Esophagus mucosa (tissue), 1 donor: Measurements from ENCODE around the gene SPECC1. TPM values are rescaled to one million over a fixed set of nuclear protein-coding genes. Genes with fewer than 3 reads are reported as not detected.
A peak's percentile ranks its signal among the peaks of the same experiment; 100 is the strongest.
"Not testable (repeated sequence)": the region's sequence is repeated elsewhere in the genome, so short reads cannot be mapped to it uniquely, and the experiment has no call there.

Source experiments
- ATAC-seq: fragments of 200-7000 bp; cut with Tn5 transposase; one replicate; pipeline ENCODE4 v1.9.1; 2020
- total RNA-seq: library from RNA; stranded (reverse); gene quantifications from one replicate; pipeline ENCODE4 v1.2.4, GENCODE V29; 2023
- donor health status: DM: yes; HTN: yes; CAD: no.

SPECC1 gene
- total RNA-seq, 1 donor from 2014 or later = 13.8 TPM

- no peak for ATAC-seq
Measured at GRCh38 chr17:20072692-20072992, 63.5 kb downstream of the SPECC1 start.

GRCh38 chr17:20073055-20073979 is 64.2 kb downstream of the SPECC1 start:
- peak; percentile 28 for ATAC-seq

DNA sequence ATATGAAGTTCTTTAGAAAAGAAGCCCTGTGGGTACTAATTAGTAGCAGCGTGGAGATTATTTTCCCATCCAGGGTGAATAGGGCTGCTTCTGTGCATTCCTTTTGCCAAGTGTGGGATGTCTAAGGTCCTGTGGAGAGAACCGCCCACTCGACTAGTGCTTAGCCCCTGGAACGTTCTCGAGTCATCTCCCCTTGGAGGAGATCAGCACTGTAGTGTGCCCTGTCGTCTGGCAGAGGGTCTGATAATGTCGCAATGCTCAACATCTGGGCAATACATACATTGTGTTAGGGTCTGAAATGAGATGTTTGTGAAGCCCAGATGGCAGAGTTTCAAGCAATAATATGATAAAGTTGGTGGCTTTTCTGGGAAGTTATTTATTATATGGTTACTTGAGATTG is 64.8 kb downstream of the SPECC1 start:
- no peak for ATAC-seq

DNA sequence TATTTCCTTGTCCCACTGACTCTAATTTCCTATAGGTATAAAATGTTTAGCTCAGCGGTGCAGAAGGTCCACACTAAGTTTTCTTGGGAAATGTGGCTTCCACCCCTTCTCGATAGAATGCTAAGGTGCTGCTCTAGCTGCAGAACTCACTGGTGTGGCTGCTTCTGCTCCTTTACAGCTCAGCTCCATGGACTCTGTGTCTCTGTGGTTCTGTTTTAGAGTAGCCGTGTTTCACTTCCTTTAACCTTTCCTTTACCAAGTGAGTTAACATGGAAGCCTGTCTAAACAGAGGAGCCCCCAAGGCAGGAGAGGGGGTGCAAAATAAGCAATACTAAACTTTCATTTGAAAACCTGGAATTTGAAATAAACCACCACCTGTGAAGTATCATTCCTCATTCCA is 65.3 kb downstream of the SPECC1 start:
- no peak for ATAC-seq

- not testable (repeated sequence) for ATAC-seq
Measured at GRCh38 chr17:20076137-20076536, 67.0 kb downstream of the SPECC1 start.

- ATAC-seq = no peak
Measured at GRCh38 chr17:20077978-20078685, 69.0 kb downstream of the SPECC1 start.

DNA sequence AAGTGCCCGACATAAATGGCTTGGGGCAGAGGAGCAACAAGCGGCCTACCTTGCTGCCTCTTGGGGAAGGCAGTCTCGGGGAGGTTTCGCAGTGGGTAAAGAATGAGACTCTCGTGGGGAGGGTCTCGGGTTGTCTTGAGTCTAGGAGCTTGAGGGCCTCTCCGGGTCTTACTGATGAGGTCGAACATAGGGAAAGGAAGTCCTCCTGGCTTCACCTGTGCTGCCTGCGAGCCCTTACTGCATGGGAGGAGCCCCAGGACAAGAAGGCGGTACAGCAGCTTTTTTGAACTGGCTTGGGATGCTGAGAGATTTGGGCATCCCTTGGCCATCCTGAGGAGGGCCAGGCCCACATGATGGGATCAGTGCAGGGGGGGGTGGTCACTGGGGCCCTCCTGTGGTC is 71.4 kb downstream of the SPECC1 start:
- ATAC-seq = no peak

DNA sequence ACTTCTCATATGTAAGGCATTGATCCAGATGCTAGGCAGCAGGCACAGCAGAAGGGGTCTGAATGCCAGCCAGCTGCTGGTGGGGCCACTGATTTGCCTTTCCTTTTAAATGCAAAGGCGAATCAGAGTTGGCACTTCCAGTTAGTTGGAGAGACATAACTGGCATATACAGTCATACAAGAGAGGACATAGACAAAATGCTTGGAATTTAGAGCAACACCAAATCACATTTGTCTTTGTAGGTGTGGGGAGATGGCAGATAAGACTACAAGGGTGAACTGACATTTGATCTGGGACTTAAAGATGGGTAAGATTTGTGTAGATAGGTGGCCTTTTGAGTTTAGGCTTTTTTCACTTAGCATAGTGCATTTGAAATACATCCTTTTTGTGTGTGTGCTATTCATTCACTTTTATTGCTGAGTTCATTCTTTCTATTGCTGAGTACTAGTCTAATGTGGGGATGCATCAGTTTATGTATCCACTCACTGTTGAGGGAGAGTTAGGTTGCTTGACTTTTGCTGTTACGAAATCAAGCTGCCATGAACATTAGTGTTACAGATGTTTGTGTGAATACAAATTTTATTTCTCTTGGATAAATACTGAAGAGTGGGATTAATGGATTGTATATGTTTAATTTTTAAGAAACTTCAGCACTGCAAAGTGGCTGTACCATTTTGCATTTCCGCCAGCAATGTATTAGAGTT is 74.1 kb downstream of the SPECC1 start:
- no peak for ATAC-seq

- ATAC-seq = no peak
Measured at GRCh38 chr17:20084621-20085282, 75.6 kb downstream of the SPECC1 start.

DNA sequence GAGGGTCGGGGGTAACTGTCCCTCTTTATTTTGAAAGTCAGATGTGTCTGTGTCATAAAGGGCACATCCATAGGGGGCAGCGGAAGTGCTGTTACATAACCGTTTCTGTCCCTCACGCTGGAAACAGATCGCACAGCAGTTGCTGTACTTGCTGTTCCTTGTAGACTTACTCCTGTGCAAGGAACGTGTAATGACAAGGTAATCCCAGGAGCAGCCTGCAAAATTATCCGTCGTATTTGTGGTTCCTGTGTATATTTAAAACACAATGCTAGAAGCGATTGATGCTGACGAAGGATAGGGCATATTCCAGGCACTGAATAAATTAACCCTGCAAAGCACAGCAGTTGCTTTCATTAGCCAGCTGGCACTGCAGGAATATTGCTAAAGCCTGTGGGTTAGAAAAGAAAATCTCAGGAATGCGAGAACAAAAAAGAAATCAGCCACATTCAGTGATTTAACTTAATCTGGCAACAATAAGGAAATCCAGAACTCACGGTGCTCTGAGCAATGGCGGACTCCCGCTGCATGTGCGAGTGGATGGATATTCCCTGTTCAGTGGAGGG is 76.2 kb downstream of the SPECC1 start:
- ATAC-seq = no peak

- ATAC-seq = peak; percentile 20
Measured at GRCh38 chr17:20086416-20087076, 77.4 kb downstream of the SPECC1 start.

GRCh38 chr17:20087538-20088250 is 78.5 kb downstream of the SPECC1 start:
- ATAC-seq = no peak

- ATAC-seq = no peak
Measured at GRCh38 chr17:20089756-20090547, 80.8 kb downstream of the SPECC1 start.

DNA sequence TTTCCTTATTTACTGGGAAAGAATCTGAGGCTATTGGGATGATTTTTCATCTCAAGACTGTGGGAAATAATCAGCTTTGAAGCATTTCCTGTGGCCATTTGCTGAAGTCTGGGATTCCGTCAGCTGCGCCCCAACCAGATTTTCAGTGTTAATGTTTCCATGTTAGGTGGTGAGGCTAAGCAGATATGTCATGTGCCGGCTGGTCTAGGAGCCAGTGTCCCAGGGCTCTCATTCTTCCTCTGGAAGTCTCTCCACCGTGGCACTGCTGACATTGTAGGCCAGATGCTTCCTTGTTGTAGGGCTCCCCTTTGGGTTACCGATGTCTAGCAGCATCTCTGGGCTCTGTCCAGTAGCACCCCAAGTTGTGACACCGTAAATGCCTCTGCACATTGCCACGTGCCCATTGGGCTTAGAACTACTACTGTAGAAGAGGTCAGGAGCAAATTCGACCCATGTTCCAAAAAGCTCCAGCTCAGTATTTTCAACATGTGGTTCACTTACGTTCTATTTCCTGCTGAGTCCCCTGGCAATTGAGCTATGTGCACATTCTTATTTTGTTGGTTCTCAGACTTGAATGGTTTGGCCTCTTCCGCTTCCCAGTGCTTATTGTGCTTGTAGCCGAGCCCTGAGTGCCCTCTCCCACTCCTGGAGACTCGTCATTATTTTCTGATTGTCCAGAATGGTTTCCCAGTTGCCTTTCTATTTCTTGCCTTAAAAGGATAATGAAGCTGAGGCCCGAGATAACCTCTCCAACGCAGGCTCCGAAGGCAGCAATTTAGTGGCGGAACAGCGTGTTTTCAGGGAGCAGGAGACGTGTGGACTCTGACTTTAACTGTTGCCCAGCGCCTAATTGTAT is 82.2 kb downstream of the SPECC1 start:
- ATAC-seq = no peak

GRCh38 chr17:20092261-20092867 is 83.2 kb downstream of the SPECC1 start:
- no peak for ATAC-seq

DNA sequence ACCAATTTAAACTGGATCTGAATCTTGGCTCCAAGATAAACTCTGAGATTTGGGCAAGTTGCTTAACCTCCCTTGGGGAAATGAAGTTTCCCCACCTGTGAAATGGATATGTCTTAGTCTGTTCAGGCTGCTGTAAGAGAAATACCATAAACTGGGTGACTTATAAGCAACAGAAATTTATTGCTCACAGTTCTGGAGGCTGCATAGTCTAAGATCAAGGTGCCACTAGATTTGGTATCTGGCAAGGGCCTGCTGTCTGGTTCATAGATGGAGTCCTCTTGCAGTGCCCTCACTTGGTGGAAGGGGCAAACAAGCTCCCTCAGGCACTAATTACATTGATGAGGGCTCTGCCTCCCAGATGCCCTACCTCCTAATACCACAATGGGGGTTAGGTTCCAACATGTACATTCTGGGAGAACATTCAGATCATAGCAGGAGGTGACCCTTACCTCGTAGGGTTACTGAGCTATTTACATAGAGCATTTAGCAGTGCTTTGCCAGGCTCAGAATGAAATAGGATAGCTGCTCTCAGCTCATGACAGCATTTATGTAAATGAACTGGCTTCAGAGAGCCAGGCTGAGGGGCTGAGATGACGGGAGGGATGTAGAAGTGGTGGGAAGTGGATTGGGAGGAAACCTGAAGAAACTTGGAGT is 83.9 kb downstream of the SPECC1 start:
- no peak for ATAC-seq

DNA sequence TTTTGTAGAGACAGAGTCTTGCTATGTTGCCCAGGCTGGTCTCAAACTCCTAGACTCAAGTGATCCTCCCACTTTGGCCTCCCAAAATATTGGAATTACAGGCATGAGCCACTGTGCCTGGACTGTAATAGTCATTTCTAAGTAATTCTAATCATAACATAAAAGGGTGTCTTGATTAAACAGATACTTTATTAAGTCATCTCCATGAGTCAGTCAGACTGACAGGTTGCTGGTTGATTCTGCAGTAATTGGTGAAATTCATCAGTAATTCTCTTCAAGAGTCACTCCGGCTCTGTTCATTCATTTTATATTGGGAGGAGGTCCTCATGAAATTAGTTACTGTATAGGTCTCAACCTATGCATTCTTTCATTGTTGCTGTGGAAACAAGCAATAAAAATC is 85.6 kb downstream of the SPECC1 start:
- ATAC-seq = no peak

- ATAC-seq = no peak
Measured at GRCh38 chr17:20095336-20096080, 86.3 kb downstream of the SPECC1 start.
